Neuronal stem cell (in vitro differentiated cells): ENCODE measurements around the gene NPHS2.
A peak's percentile ranks its signal among the peaks of the same experiment; 100 is the strongest.

ENCODE experiments used
- DNase-seq: peaks from one replicate; pipeline ENCODE4 v3.0.0-alpha.2; 2013; ENCODE audit warnings: low spot score
- H2AFZ ChIP-seq: one replicate; pipeline ENCODE4 v1.6.1; 2013; ENCODE audit warnings: mild to moderate bottlenecking, low read length, inconsistent platforms
- H2AK5ac ChIP-seq: 2 replicates; pipeline ENCODE4 v1.6.1; 2013; ENCODE audit warnings: low read depth, mild to moderate bottlenecking, inconsistent platforms, low read length, moderate library complexity, mixed read lengths
- H2BK120ac ChIP-seq: 2 replicates; pipeline ENCODE4 v1.6.1; 2013; ENCODE audit warnings: low read depth, mild to moderate bottlenecking, inconsistent platforms, low read length, moderate library complexity, mixed read lengths
- H2BK12ac ChIP-seq: one replicate; pipeline ENCODE4 v1.6.1; 2013; ENCODE audit warnings: low read length, inconsistent platforms
- H2BK15ac ChIP-seq: 2 replicates; pipeline ENCODE4 v1.6.1; 2013; ENCODE audit warnings: mild to moderate bottlenecking, low read length, inconsistent platforms, mixed read lengths
- H2BK5ac ChIP-seq: one replicate; pipeline ENCODE4 v1.6.1; 2013; ENCODE audit warnings: inconsistent platforms, mild to moderate bottlenecking, low read length, moderate library complexity
- H3K14ac ChIP-seq: one replicate; pipeline ENCODE4 v1.6.1; 2013; ENCODE audit warnings: low read length, inconsistent platforms
- H3K18ac ChIP-seq: 2 replicates; pipeline ENCODE4 v1.6.1; 2013; ENCODE audit warnings: low read length, inconsistent platforms
- H3K23ac ChIP-seq: 2 replicates; pipeline ENCODE4 v1.6.1; 2013; ENCODE audit warnings: low read depth, mild to moderate bottlenecking, mixed read lengths, low read length, inconsistent platforms; ENCODE audit not compliant: poor library complexity
- H3K27ac ChIP-seq: replicated peaks from 3 replicates; pipeline ENCODE4 v1.5.1; 2013; ENCODE audit warnings: low read length, inconsistent platforms
- H3K27me3 ChIP-seq, 3 experiments: 2 replicates each; pipeline ENCODE4 v1.6.1; 2013; ENCODE audit warnings: low read length in 3 of 3, mild to moderate bottlenecking in 2 of 3, inconsistent platforms in 1 of 3, low read depth in 1 of 3, mixed read lengths in 1 of 3, moderate library complexity in 1 of 3; ENCODE audit not compliant: control insufficient read depth in 3 of 3, insufficient read depth in 3 of 3
- H3K36me3 ChIP-seq, 2 donors: replicated peaks in 1 of 2; 2 replicates each; pipeline ENCODE4 v1.6.1; 2013; ENCODE audit warnings: low read length in 2 of 2; ENCODE audit not compliant: control insufficient read depth in 2 of 2, insufficient read depth in 2 of 2
- H3K4ac ChIP-seq: 2 replicates; pipeline ENCODE4 v1.6.1; 2013; ENCODE audit warnings: inconsistent platforms, mild to moderate bottlenecking, low read length, moderate library complexity
- H3K4me1 ChIP-seq, 2 donors: 1 replicate in 1 of 2; 2 replicates in 1 of 2; pipeline ENCODE4 v1.6.1; 2013; ENCODE audit warnings: low read length in 2 of 2, low read depth in 1 of 2; ENCODE audit not compliant: control insufficient read depth in 2 of 2, insufficient read depth in 1 of 2
- H3K4me2 ChIP-seq: one replicate; pipeline ENCODE4 v1.6.1; 2013; ENCODE audit warnings: mild to moderate bottlenecking, low read length, inconsistent platforms; ENCODE audit not compliant: insufficient read depth, poor library complexity, severe bottlenecking
- H3K4me3 ChIP-seq, 2 donors: 2 replicates each; pipeline ENCODE4 v1.5.1; 2013; ENCODE audit warnings: low read length in 2 of 2, mild to moderate bottlenecking in 2 of 2, inconsistent platforms in 1 of 2, moderate library complexity in 1 of 2
- H3K79me1 ChIP-seq: one replicate; pipeline ENCODE4 v1.6.1; 2013; ENCODE audit warnings: low read depth, mild to moderate bottlenecking, inconsistent platforms, low read length, moderate library complexity
- H3K9ac ChIP-seq: one replicate; pipeline ENCODE4 v1.6.1; 2013; ENCODE audit warnings: mild to moderate bottlenecking, low read depth, low read length, inconsistent platforms; ENCODE audit not compliant: poor library complexity
- H3K9me3 ChIP-seq, 2 donors: replicated peaks in 1 of 2; 2 replicates each; pipeline versions ENCODE3 to v1.6.1; 2013; ENCODE audit warnings: low read length in 2 of 2, mild to moderate bottlenecking in 2 of 2, inconsistent platforms in 1 of 2, low read depth in 1 of 2, mixed read lengths in 1 of 2, moderate library complexity in 1 of 2; ENCODE audit not compliant: control insufficient read depth in 2 of 2, insufficient read depth in 1 of 2
- H4K8ac ChIP-seq: one replicate; pipeline ENCODE4 v1.6.1; 2013; ENCODE audit warnings: low read depth, mild to moderate bottlenecking, inconsistent platforms, low read length, moderate library complexity
- H4K91ac ChIP-seq: one replicate; pipeline ENCODE4 v1.6.1; 2013; ENCODE audit warnings: low read length, low read depth, mild to moderate bottlenecking, inconsistent platforms; ENCODE audit not compliant: poor library complexity
- WGBS, 2 donors: extraction: QIAGEN DNeasy Blood & Tissue Kit; methylation state at CpG; one replicate each; pipeline ENCODE4 v1.1.7; 2013; ENCODE audit warnings: missing lambda C conversion rate in 2 of 2, mixed read lengths in 1 of 2; ENCODE audit not compliant: insufficient read length in 2 of 2, insufficient replicate concordance in 1 of 2; ENCODE audit errors: extremely low coverage in 2 of 2; 5-methylcytosine and 5-hydroxymethylcytosine counted together

NPHS2 gene

DNA sequence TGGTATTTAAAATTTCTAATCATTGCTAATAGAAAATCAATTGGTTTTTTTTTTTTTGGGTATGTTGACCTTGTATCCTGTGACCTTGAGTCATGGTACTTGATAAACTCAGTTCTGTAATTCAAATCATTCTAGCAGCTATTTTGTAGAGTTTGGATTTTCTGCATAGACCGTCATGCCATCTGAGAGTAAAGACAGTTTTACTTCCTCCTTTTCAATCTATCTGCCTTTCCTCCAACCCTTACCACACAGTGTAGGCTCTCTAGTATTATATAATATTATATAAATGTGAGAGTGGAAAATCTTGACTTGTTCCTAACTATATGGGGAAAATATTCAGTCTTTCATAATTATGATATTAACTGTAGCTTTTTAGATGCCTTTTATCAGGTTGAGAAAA is 22.9 kb upstream of the NPHS2 start:
- H2BK5ac ChIP-seq = no peak overlapping the region
- no peaks in the 10 kb centered on the region for H3K9me3 ChIP-seq
- no peak overlapping the region for H3K4me2 ChIP-seq
- H4K8ac ChIP-seq = no peak overlapping the region
- no peak for DNase-seq
- no peak overlapping the region for H3K9ac ChIP-seq
- no peak overlapping the region for H3K4me3 ChIP-seq
- no peak overlapping the region for H3K27ac ChIP-seq
- no peaks in the 10 kb centered on the region for H3K36me3 ChIP-seq
- H4K91ac ChIP-seq = no peak overlapping the region
- no CpG with 5 or more reads among the region's 1 CpG for WGBS, 2 donors
- no peak overlapping the region for H3K4ac ChIP-seq
- no peak overlapping the region for H2AK5ac ChIP-seq
- H2BK120ac ChIP-seq = no peak overlapping the region
- H3K27me3 ChIP-seq = no peaks in the 10 kb centered on the region
- no peak overlapping the region for H3K18ac ChIP-seq
- no peak overlapping the region for H2BK12ac ChIP-seq
- no peak overlapping the region for H3K14ac ChIP-seq
- no peak overlapping the region for H3K23ac ChIP-seq
- H2BK15ac ChIP-seq = no peak overlapping the region
- no peaks in the 10 kb centered on the region for H3K79me1 ChIP-seq
- H2AFZ ChIP-seq = no peak overlapping the region
- no peaks in the 10 kb centered on the region for H3K4me1 ChIP-seq

DNA sequence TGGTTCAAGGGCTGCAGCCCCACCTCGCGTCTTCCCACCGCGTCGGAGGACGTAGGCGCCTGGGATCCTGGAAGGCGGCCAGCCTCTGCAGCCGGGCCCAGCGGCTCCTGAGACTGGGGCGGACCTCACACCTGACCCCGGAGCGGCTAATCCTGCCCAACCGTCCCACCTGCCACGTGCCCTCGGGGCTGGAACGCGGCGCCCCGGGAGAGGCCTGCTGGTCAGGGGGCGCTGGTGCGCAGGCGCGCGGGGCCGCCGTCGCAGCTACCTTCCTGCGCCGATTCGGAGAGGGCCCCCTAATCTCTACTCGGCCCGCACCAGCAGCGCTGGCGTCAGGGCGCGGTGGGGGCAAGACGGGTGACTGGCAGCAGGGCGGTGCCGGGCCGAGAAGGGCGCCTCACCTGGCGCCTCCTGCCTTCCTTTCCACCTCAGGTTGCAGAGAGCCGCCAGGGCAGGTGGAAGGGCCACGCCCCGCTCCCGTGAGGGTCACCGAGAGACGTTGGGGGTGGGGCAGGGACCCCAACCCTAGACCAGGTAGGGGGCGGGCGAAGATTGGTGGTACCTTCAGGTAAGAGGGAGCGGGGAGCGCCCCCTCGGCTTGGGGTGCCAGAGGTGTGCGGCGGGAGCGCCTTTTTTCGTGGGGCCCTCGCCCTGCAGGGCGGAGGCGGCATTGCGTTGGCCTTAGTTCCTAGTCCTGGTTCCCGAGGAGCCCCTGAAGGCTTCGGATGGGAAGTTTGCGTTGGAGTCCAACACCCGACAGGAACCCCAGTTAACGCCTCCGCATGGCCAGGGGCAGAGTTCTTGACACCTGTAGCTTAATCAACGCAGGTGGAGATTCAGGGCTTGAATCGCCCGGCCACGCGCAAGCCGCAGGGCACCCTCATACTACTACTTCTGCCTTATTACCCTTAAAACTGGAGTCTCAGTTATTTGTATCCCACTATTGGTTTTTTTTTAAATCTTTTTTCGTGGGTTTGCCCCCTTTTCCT is 16.1 kb upstream of the NPHS2 start, which contains the start of gene TDRD5:
TDRD5 (plus strand) TSS at position 241 of the 989 bp plus-strand sequence. CDS start 784 bp downstream, outside the sequence.
- peak within 1 kb of the TSS; percentile 52 for H3K4me2 ChIP-seq
- peaks cover 0 to 16% (median 6%) of the 10 kb centered on the region in 3 experiments for H3K27me3 ChIP-seq
- no peaks in the 10 kb centered on the region for H3K79me1 ChIP-seq
- H3K4me1 ChIP-seq = no peaks in the 10 kb centered on the region
- no peak within 1 kb of the TSS for H4K91ac ChIP-seq
- H3K9me3 ChIP-seq = no peaks in the 10 kb centered on the region
- H3K4ac ChIP-seq = no peak within 1 kb of the TSS
- no peak within 1 kb of the TSS for H2AFZ ChIP-seq
- H3K14ac ChIP-seq = no peak within 1 kb of the TSS
- peak within 1 kb of the TSS; percentile 63 for H3K9ac ChIP-seq
- no peak within 1 kb of the TSS for H3K27ac ChIP-seq
- peak within 1 kb of the TSS; percentile 50 for H2BK120ac ChIP-seq
- no peaks in the 10 kb centered on the region for H3K36me3 ChIP-seq
- peak within 1 kb of the TSS; percentile 30 for H4K8ac ChIP-seq
- H2AK5ac ChIP-seq = peak within 1 kb of the TSS; percentile 45
- H3K4me3 ChIP-seq = peak within 1 kb of the TSS in 1 of 2 donors; percentile 56
- DNase-seq = no peak
- H2BK15ac ChIP-seq = no peak within 1 kb of the TSS
- no CpG with 5 or more reads among the region's 75 CpGs for WGBS, 2 donors
- H2BK12ac ChIP-seq = no peak within 1 kb of the TSS
- H3K23ac ChIP-seq = peak within 1 kb of the TSS; percentile 47
- no peak within 1 kb of the TSS for H2BK5ac ChIP-seq
- H3K18ac ChIP-seq = peak within 1 kb of the TSS; percentile 80

DNA sequence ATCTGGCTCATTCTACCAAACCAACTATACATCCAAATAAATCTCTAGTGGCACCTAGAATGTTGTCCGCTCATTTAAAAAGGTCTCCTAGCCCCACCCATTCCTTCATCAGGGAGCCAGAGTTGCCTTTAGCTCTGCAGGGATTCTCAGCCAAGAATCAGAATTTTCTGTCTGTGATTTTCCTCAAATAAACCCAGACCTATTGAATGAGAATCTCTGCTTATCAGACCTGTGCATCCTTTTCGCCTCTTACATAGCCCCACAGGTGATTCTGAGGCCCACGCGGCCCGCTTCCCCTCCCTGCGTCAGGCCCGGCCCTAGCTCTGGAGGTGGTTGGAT is 15.5 kb upstream of the NPHS2 start:
- H3K4me1 ChIP-seq = no peaks in the 10 kb centered on the region
- no peak overlapping the region for H4K91ac ChIP-seq
- H3K79me1 ChIP-seq = no peaks in the 10 kb centered on the region
- no peaks in the 10 kb centered on the region for H3K36me3 ChIP-seq
- no peak overlapping the region for H2BK12ac ChIP-seq
- no peak overlapping the region for H2BK5ac ChIP-seq
- no peak overlapping the region for H3K14ac ChIP-seq
- no peak overlapping the region for H3K4me2 ChIP-seq
- WGBS, 2 donors = no CpG with 5 or more reads among the region's 7 CpGs
- H3K4me3 ChIP-seq = no peak overlapping the region
- H3K9ac ChIP-seq = peak overlapping the region; percentile 63
- no peak for DNase-seq
- no peak overlapping the region for H2BK15ac ChIP-seq
- peak overlapping the region; percentile 37 for H3K23ac ChIP-seq
- H3K4ac ChIP-seq = no peak overlapping the region
- no peaks in the 10 kb centered on the region for H3K9me3 ChIP-seq
- peaks cover 0 to 16% (median 10%) of the 10 kb centered on the region in 3 experiments for H3K27me3 ChIP-seq
- no peak overlapping the region for H2BK120ac ChIP-seq
- peak overlapping the region; percentile 65 for H3K18ac ChIP-seq
- no peak overlapping the region for H3K27ac ChIP-seq
- no peak overlapping the region for H2AK5ac ChIP-seq
- no peak overlapping the region for H4K8ac ChIP-seq
- no peak overlapping the region for H2AFZ ChIP-seq

DNA sequence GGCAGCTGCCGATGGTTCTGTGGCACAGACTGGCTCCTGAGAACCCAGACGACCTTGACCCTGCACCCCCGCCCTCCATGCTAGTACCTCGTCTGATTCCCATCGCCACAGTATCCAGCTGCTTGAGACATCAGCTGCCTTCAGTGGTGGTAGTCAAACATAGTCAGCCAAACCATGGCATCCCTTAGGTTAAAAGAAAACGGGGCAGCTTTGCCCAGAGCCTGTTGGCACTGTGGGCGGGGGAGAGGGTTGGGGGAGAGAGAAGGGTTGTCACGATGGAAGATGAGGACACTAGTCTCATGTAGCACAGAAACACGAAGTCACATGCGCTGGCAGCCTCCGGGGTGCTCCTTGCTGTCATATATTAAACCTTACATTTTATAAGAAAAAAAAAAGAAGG is 14.9 kb upstream of the NPHS2 start:
- no peak overlapping the region for H2BK15ac ChIP-seq
- no peak overlapping the region for H3K4ac ChIP-seq
- H4K91ac ChIP-seq = no peak overlapping the region
- no peak overlapping the region for H3K18ac ChIP-seq
- no peak overlapping the region for H3K4me3 ChIP-seq
- no peak overlapping the region for H4K8ac ChIP-seq
- no peak overlapping the region for H3K14ac ChIP-seq
- no peak overlapping the region for H3K9ac ChIP-seq
- H3K36me3 ChIP-seq = no peaks in the 10 kb centered on the region
- no CpG with 5 or more reads among the region's 11 CpGs for WGBS, 2 donors
- H2BK12ac ChIP-seq = no peak overlapping the region
- H2AK5ac ChIP-seq = no peak overlapping the region
- H3K9me3 ChIP-seq = no peaks in the 10 kb centered on the region
- no peak overlapping the region for H2BK120ac ChIP-seq
- no peaks in the 10 kb centered on the region for H3K79me1 ChIP-seq
- H3K23ac ChIP-seq = no peak overlapping the region
- H3K27ac ChIP-seq = no peak overlapping the region
- no peak overlapping the region for H2BK5ac ChIP-seq
- peaks cover 0 to 16% (median 15%) of the 10 kb centered on the region in 3 experiments for H3K27me3 ChIP-seq
- no peak overlapping the region for H3K4me2 ChIP-seq
- no peak overlapping the region for H2AFZ ChIP-seq
- H3K4me1 ChIP-seq = no peaks in the 10 kb centered on the region
- no peak for DNase-seq
